Activated gamma-delta T cell treated with Interleukin-2 at 50 U/mL for 16 hours (primary cell): ENCODE data around the gene SNED1.
"Not testable (repeated sequence)": the region's sequence is repeated elsewhere in the genome, so short reads cannot be mapped to it uniquely, and the experiment has no call there.

Source experiments
- DNase-seq: peaks from one replicate; pipeline ENCODE4 v3.0.0-alpha.2; 2020

Gene SNED1

GRCh38 chr2:240972636-240973521 lies 25.5 kb upstream of the SNED1 start:
- DNase-seq, result no peak

GRCh38 chr2:240974771-240975572 lies 23.4 kb upstream of the SNED1 start:
- no peak for DNase-seq

GRCh38 chr2:240975903-240976302 lies 22.5 kb upstream of the SNED1 start:
- not testable (repeated sequence) for DNase-seq

GRCh38 chr2:240981280-240981679 lies 17.1 kb upstream of the SNED1 start:
- no peak for DNase-seq

GRCh38 chr2:240981871-240982800 lies 16.3 kb upstream of the SNED1 start:
- DNase-seq, result no peak

GRCh38 chr2:240982821-240983281 lies 15.6 kb upstream of the SNED1 start:
- no peak for DNase-seq

- peak; percentile 40 for DNase-seq
Observed at GRCh38 chr2:240983361-240983995, 14.9 kb upstream of the SNED1 start.

GRCh38 chr2:240983996-240984498 lies 14.4 kb upstream of the SNED1 start:
- no peak for DNase-seq

GRCh38 chr2:240985881-240986786 lies 12.3 kb upstream of the SNED1 start:
- no peak for DNase-seq

- no peak for DNase-seq
Observed at GRCh38 chr2:240986787-240987411, 11.5 kb upstream of the SNED1 start.

GRCh38 chr2:240987588-240987987 lies 10.8 kb upstream of the SNED1 start:
- no peak for DNase-seq

GRCh38 chr2:240988146-240988545 lies 10.3 kb upstream of the SNED1 start:
- DNase-seq, result no peak

- no peak for DNase-seq
Observed at GRCh38 chr2:240988571-240989271, 9.7 kb upstream of the SNED1 start.

- DNase-seq, result no peak
Observed at GRCh38 chr2:240989451-240990265, 8.8 kb upstream of the SNED1 start.

- no peak for DNase-seq
Observed at GRCh38 chr2:240990266-240990529, 8.2 kb upstream of the SNED1 start.

- no peak for DNase-seq
Observed at GRCh38 chr2:240990726-240991377, 7.6 kb upstream of the SNED1 start.

- no peak for DNase-seq
Observed at GRCh38 chr2:240991378-240992263, 6.8 kb upstream of the SNED1 start.
